NCI-H2227 (cell line): ENCODE results near the gene MEF2B.
A peak's percentile ranks its signal among the peaks of the same experiment; 100 is the strongest.
"Not testable (repeated sequence)": the region's sequence is repeated elsewhere in the genome, so short reads cannot be mapped to it uniquely, and the experiment has no call there.

Experiments
- DNase-seq: peaks from one replicate; lab custom pipeline; 2025; ENCODE audit not compliant: unreplicated experiment; lab: John Stamatoyannopoulos, UW

Gene MEF2B

DNA sequence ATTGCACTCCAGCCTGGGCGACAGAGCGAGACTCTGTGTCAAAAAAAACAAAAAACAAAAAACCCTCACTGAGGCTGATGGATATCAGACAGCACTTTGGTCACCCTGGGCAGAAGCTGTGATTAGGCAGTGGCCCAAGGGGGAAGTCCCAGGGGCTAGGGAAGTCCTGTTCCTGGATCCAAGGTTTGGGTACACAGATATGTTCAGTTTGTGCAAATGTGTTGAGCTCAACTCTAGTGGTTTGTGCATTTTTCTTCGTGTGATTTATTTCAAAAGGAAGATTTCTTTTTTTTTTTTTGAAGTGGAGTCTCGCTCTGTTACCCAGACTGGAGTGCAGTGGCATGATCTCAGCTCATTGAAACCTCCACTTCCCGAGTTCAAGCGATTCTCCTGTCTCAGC is 12.3 kb downstream of the MEF2B start:
- no peak for DNase-seq

DNA sequence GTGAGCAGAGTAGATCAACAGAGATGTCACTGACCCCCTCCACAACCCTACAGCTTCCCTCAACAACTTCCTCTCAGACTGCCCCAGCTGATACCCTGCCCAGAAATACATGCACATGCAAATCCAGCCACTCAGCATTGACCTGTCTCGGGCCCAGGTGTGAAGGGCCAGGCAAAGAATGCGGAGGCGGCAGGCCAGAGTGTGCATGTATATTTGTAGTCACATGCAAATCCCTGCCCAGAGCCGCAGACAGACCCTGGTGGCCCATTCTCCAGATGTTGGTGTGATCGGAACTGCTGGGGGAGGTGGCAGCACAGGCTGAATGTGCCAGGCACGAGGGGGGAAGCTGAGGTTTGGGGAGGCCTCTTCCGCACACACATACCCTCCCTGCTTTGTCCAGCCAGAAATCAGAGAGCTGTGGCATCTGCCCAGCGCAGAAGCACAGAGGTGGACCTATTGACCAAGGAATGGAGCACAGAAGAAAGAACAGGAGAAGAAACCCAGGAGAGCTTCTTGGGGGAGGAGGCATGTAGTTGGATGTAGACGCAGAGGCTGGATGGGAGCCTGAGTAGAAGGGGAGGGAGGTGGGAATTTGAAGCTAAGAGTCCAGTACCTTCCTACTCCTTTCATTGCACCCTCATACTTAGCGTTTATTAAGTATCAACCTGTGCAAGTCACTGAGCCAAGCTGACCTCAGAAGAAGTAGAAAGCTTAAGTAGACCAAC is 14.4 kb downstream of the MEF2B start:
- DNase-seq: no peak

DNA sequence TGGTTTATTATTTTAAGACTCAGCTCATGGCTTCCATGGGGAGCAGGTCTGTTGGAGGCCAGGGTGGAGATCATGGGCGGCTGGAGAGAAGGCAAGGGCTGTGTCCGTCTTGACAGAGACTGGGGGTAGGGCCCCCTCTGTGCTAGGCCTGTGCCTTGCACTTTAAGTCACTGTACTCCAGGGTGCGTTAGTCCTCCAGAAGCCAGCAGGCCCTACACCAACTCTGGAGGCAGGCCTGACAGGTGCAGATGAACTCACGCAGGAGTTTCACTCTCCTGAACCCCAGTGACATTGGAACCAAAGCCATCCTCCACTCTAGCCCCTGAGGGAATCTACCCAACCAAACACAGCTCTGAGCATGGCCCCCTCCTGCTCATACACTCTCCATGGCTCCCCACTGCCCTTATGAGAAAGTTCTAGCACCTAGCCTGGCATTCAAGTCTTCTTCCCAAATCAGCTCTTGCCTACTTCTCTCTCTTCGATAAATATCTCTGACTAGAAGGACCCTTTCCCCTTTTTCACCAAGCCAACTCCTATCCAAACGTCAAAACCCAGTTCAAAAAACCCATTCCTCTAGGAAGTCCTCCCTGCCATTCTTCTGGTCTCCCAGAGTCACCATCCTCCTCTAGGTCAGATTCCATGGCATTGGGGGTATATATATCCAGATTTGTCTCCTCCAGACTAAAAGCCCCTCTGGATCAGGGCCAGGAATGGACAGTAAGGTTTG is 15.1 kb downstream of the MEF2B start:
- no peak for DNase-seq

DNA sequence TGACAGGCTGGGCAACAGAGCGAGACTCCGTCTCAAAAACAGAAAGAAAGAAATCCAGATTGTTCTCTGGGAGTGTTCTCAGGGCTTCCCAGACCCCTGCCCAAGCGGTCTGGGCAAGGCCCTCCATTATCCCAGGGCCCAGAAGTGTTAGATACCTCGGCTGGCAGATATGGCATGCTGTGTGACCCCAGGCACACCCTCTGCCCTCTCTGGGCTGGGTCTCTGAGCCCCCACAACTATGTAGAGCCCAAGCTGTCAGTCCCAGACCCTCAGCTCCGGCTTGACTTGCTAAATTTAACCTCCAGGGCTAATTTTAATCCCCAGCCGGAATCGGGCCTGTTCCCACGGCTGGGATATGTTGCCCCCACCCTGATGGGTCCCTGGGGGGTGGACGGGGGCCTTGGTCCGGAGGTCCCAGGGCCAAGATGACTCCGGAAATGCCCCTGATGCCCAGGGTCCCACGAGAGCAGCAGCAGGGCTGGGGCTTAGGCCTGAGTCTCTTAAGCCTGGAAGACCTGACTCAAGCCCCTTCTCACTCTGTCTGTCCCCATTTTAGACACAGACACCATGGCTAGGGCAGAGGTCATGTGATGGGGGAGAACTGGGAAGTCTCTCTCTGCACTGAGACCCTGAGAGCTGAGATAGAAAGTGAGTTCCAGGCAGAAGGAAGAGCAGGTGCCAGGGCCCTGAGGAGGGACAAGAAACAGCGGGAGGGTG is 17.2 kb downstream of the MEF2B start:
- DNase-seq: no peak

DNA sequence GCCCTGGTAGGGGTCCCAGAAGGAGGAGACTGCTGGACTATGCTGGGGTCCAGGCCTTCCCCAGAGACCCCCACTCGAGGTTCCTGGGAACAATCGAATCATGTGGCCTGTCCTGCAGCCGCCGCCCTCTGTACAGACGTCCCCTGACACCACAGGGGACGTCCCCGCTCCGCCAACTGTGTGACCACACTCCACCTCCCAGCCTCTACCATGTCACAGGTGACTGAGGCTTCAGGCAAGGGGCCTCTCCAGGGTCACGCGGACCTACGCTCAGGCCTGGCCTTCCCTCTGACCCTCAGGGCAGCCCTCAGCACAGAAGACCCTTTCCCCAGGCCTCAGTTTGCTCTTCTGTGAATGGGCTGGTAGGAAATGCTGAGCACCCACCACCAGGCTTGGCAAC is 18.6 kb downstream of the MEF2B start:
- DNase-seq: no peak

DNA sequence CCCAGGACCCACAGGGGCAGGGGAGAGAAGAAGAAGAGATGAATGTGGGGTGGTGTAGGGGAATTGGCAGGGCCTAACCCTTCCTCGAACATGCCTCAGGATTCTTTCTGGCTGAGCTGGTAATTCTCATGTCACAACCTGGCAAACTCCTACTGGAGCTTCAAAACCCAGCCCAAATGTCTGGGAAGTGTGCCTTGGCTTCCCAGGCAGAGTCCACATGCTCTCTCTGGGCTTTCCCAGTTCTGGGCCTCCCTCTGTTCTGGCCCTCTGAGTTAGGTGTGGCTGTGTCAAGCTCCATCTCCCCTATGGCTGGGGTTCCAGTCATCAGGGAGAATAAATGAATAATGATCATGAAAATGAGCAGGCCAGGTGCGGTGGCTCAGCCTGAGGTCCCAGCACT is 20.6 kb downstream of the MEF2B start:
- DNase-seq: no peak

DNA sequence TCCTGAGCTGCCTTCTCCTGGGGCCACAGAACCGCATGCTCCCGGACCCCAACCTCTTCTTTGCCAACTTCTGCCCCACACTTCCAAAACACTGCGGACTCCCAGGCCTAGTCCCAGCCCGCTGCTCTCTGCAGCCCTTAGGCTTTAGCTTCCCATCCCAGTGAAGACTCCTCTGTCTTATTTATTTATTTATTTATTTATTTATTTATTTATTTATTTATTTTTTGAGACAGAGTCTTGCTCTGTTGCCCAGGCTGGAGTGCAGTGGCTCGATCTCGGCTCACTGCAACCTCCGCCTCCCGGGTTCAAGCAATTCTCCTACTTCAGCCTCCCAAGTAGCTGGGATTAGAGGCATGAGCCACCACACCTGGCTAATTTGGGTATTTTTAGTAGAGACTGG is 21.6 kb downstream of the MEF2B start:
- DNase-seq: not testable (repeated sequence)

DNA sequence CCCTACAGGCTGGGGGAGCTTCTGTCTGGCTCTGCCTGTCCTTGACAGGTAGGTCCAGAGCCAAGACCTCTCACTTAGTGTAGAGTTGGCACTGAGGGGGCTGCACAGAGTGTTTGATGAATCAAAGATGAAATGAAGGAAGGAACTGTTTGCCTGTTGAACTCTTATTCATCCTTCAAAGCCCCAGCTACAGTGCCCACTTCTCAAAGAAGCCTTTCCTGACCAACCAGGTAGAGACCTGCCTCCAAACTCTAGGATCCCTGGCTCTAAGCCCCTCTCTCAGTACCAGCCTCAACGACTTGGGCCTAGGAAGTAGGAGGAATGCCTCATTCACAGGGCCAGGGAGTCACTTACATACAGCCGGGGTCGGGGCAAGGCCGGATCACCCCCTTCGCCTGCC is 22.7 kb downstream of the MEF2B start:
- no peak for DNase-seq

DNA sequence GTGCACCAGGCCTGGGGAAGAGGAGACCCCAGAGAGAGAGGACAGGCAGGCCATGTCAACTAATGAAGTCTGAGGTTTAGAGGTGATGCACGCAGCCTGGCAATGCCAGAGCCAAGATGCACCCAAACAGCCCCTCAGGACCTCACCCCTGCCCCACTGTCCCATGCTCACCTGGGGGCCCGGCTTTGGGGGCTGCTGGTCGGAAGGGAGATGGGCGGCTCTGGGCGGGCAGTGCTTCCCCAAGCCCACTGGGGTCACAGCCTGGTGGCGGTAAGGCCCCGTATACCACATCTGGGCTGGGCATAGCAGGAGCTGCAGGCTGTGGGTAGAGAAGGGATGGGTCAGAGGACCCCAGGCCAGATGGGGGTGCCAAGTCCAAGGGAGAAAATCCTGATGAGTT is 23.2 kb downstream of the MEF2B start:
- DNase-seq: no peak

DNA sequence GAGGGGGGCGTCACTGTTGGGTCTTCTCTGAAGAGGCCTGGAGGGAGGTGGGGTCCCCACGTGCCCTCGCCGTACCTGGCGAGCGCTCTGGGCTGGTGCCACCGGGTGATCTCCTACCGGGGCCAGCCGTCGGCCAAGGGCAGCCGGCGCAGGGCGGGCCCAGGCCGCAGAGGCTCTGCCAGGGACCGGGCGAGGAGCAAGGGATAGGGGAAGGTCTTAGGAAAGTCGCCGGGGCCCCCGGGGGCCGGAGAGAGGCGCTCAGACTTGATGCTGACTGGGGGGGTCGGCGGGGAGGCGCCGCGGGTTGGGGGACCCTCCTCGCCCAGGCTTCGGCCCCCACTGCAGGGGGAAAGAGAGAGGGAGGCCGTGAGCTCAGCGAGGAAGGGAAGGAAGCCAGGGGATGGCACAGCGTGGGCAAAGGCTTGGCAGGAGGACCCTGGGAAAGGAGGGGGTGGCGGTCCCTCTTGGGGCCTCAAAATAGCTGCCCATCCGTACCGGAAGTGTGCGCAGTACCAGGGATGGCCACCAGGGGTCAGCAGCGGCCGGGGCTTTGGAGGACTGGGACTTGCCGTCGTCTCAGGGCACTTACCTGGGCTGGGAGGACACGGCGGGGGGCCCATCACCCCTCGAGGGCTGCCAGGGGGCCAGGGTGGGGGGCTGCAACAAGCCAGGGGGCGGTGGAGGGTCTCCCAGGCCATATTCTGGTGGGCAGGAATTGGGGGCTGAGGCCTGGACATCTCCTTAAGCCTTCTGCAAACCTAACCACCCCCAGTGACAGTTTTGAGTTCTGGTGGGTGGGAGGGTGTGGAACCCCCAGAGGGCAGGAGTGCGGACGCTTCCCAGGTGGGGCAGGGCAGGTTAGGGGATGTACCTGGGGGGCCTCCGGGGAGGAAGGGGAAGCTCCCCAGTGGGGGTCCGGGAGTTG is 24.1 kb downstream of the MEF2B start:
- peak; percentile 72 for DNase-seq

DNA sequence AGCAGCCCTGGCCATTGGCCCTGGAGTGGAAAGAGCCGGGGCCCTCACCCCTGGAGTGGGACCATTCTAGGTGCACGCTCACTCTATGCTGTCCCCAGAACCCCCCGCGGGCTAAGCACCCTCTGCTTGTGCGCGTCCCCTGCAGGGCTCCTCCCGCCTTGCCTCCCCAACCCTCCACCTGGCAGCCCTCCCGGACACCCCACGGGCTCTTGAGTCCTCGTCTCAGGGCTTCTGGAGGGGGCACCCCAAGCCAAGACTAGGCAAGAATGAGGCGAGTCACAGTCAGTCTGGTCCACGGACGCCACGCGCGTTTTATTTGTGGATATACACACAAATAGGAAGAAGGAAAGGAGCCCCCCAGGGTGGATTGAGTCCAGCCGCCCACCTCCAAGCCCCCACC is 24.8 kb downstream of the MEF2B start:
- no peak for DNase-seq

DNA sequence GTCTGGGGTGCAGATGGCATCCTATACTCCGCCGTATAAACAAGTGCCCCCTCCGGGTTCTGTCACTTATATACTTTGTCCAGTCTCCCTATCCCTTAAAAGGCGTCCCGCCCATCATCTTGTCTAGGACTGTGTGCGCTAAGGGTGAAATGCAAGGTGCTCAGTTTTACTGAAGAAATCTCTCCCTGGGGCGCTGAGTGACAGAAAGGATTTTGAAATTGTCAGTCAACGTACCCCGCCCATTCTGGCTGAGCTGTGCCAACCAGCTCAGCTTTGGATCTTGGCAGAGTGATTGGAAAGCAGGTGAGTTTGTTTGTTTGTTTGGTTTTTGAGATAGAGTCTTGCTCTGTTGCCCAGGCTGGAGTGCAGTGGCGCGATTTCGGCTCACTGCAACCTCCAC is 27.7 kb downstream of the MEF2B start:
- no peak for DNase-seq

DNA sequence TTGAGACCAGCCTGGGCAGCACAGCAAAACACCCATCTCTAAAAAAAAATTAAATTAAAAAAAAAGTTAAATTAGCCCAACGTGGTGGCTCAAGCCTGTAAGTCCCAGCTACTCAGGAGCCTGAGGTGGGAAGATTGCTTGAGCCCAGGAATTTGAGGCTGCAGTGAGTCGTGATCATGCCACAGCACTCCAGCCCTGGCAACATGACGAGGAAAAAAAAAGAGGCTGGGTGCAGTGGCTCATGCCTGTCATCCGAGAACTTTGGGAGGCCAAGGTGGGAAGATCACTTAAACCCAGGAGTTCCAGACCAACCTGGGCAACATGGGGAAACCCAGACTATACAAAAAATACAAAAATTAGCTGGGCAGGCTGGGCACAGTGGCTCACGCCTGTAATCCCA is 29.6 kb downstream of the MEF2B start:
- no peak for DNase-seq

DNA sequence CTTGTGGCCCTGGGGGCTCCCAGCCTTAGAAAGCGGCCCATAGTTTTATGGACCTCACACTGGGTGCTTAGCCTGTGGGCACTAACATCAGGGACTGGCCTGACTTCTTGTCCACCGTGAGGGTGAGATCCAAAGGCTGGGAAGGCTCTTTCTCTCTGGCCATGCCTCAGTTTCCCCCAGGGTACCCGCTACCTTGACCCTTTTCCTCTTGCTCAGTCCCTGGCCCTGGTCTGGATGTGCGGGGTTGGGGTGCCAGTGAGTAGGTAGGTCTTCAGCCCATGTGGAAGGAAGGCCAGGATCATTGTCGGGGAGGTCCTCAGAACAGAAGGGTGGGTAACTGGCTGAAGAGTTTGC is 30.2 kb downstream of the MEF2B start:
- no peak for DNase-seq

DNA sequence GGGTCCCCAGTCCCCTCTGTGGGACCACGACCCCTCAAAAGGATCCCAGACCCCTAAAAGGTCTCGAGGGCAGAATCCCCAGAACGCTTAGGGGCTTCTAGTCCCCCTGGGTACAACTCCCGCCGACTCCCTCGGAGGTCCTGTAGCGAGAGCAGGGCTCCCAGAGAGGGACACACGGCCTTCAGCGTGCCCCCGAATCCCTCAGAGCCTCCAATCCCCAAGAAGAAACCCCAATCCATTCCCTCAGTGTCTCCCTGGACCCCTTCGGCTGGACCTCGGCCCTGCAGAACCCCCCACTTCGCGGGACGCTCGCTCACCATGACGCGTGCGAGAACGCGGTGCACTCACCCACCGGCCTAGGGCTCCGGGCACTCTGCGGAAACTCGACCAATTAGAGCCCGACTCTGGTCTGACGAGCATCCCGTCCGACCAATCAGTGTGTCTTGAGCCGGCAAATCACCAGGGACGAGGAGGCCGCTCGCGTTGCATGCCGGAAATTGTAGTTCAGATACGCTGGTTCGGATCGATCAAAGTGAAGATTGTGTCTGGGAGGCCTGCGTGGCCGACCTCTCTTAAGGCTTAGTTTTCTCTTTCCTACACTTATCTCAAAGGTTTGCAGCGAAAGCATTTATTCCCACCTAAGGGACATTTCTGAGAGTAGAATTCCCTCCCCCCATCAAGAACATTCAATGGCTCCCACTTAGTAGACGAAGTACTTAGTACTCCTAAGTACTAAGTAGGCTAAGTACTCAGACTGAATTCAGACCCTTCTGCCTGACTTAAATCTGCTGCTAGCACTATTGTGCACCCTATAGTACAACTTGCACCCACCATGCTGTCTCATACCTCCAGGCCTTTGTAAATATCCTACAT is 31.7 kb downstream of the MEF2B start, which contains the start of gene TMEM161A:
Gene TMEM161A (minus strand): TSS at position 370 of the 873 bp plus-strand sequence. CDS start 50 bp downstream, at position 320.
- peak; percentile 95 for DNase-seq

DNA sequence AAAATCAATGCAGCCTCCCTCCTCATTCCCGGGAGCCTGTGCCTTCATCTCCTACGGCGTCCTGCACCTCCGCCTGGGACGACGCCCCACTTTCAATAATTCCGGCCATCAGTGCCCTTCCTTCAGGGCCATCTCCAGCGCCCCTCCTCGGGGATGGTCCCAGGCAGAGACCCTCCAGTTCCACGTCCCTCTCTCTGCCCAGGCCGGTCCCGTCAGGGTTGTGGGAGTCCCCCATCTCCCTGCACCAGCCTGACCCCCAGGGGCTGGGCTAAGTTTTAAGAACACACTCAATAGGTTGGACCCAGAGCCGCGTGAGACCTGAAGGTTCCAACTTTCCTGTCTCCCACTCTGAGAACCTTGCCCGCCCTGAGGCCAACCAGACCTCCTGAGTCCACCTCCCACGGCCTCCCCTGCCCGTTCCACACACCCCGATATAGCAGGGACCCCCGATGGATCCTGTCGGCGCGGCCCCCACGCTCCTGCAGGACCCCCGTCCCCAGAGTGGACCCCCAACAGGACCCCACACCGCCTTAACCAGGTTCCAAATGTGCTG is 32.4 kb downstream of the MEF2B start:
- DNase-seq: peak; percentile 6

DNA sequence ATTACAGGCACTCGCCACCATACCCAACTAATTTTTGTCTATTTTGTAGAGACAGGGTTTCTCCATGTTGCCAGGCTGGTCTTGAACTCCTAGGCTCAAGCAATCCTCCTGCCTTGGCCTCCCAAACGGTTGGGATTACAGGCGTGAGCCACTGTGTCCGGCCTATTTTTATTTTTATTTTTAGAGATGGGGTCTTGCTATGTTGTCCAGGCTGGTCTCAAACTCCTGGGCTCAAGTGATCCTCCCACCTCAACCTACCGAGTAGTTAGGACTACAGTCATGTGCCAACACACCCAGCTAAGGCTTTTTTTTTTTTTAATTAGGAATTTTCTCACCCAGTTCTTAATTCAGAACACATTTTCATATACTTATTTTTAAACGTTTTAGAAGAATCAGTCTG is 34.4 kb downstream of the MEF2B start:
- DNase-seq: not testable (repeated sequence)

DNA sequence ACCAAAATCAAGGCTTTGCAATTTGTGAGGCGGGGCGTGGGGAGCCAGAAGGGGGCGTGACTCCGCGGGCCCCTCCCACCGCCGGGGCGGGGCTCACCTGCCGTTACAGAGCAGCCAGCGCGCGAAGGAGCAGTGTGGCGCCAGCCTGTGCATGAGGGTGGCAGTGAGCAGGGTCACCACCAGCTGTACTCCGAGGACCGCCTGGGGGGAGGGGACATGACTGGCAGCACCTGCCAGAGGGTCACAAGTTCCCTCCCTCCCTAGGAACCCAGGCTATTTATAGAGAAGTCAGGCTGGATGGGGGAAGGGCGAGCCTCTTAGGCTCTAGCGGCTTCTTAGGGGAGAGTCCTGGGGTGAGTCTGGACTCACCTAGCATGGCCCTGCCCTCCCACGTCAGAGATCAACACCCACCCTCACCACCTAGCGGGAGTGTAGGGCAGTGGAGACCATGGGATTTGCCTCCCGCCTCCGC is 35.3 kb downstream of the MEF2B start:
- DNase-seq: no peak

DNA sequence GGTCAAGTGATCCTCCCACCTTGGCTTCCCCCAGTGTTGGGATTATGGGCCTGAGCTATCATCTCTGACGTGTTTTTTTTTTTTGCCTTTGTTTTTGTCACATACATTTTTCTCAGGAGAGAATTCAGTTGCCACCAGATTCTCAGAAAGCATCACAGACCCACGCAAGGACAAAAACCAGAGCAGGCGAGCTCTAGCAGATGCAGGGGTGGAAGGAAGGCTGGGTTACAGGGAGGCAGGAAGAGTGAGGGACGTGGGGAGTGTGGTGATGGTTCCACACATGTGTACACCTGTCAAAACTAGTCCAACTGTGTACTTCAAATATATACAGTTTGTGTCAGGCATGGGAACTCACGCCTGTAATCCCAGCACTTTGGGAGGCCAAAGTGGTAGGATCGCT is 36.1 kb downstream of the MEF2B start:
- DNase-seq: no peak

DNA sequence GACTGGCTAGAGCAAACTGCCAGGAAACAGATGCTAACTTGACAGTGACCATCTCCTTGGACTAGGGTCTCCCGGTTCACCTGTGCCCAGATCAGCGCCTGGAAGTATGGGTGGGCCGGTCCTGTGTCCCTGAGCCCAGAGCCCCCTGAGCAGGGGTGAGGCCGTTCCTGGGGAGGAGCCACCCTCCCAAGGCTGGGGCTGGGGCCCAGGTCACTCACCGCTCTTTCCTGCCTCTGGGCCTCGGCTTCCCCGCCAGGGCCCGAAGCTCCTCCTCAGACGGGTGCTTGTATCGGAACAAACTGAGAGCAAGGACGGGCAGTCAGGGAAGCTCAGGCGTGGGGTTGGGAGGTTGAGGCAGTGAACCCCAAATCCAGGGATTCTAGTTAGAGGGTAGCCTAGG is 37.2 kb downstream of the MEF2B start:
- no peak for DNase-seq
